ENCODE measurements around the gene FAM200C. TPM values are rescaled to one million over a fixed set of nuclear protein-coding genes. Genes with fewer than 3 reads are reported as not detected.

The FAM200C gene
- total RNA-seq, 2 experiments from 2014 or later: 2.7 to 3.7 TPM

GRCh38 chr5:160357394-160357793 is 42.5 kb downstream of the FAM200C start:
- intact Hi-C loops (cut with micrococcal nuclease; ENCODE audit: unreplicated experiment): no loop called here
- DNase-seq (ENCODE audit: low spot score): no peak
- CTCF ChIA-PET (ENCODE audit: unreplicated experiment): no interaction called here
- H2AFZ ChIP-seq (ENCODE audit: low read length): no peak overlapping the region
- H3K27ac ChIP-seq (ENCODE audit: low read depth, low read length, poor library complexity, severe bottlenecking): no peak overlapping the region
- H3K4me2 ChIP-seq (ENCODE audit: low read length): no peak overlapping the region
- no peak overlapping the region for H3K4me3 ChIP-seq (ENCODE audit: low read depth, low read length, poor library complexity, severe bottlenecking)
- TF ChIP-seq EZH2phosphoT487 (IDR thresholded peaks at IDR 0.05; ENCODE audit: borderline replicate concordance, low read depth, low read length): no peak
- TF ChIP-seq, protein P1, sequence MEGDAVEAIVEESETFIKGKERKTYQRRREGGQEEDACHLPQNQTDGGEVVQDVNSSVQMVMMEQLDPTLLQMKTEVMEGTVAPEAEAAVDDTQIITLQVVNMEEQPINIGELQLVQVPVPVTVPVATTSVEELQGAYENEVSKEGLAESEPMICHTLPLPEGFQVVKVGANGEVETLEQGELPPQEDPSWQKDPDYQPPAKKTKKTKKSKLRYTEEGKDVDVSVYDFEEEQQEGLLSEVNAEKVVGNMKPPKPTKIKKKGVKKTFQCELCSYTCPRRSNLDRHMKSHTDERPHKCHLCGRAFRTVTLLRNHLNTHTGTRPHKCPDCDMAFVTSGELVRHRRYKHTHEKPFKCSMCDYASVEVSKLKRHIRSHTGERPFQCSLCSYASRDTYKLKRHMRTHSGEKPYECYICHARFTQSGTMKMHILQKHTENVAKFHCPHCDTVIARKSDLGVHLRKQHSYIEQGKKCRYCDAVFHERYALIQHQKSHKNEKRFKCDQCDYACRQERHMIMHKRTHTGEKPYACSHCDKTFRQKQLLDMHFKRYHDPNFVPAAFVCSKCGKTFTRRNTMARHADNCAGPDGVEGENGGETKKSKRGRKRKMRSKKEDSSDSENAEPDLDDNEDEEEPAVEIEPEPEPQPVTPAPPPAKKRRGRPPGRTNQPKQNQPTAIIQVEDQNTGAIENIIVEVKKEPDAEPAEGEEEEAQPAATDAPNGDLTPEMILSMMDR (conservative IDR thresholded peaks at IDR 0.05; ENCODE audit: low read length): no peak
- POLR2A ChIA-PET: interaction anchor here (0.6 kb wide), 2 partner anchors 51 to 91 kb away, joined by 3 to 4 read pairs; no protein-coding TSS in a partner anchor
- no TSS peak for BruUV-seq (replicated peaks)
- no peaks in the 10 kb centered on the region for H3K9me2 ChIP-seq (ENCODE audit: insufficient read depth, low read length)
- no peaks in the 10 kb centered on the region for H3K4me1 ChIP-seq (ENCODE audit: insufficient read depth, low read length, poor library complexity, severe bottlenecking)
- no peaks in the 10 kb centered on the region for H3K79me2 ChIP-seq (ENCODE audit: insufficient read depth, low read depth, low read length)
- no peaks in the 10 kb centered on the region for H3K36me3 ChIP-seq (ENCODE audit: insufficient read depth, low read length)
- H3K9me3 ChIP-seq (ENCODE audit: low read length): no peaks in the 10 kb centered on the region
- H4K20me1 ChIP-seq (ENCODE audit: insufficient read depth, low read length): no peaks in the 10 kb centered on the region

GRCh38 chr5:160356550-160357347 is 43.1 kb downstream of the FAM200C start:
- Histone ChIP-seq H3K4me3 (ENCODE audit: low read depth, low read length, poor library complexity, severe bottlenecking) (no peak overlapping the region), H3K9me2 (ENCODE audit: insufficient read depth, low read length) (no peaks in the 10 kb centered on the region), H3K79me2 (ENCODE audit: insufficient read depth, low read depth, low read length) (no peaks in the 10 kb centered on the region), H3K9me3 (ENCODE audit: low read length) (no peaks in the 10 kb centered on the region), H4K20me1 (ENCODE audit: insufficient read depth, low read length) (no peaks in the 10 kb centered on the region), H2AFZ (ENCODE audit: low read length) (no peak overlapping the region), H3K27ac (ENCODE audit: low read depth, low read length, poor library complexity, severe bottlenecking) (no peak overlapping the region), H3K4me2 (ENCODE audit: low read length) (no peak overlapping the region), H3K4me1 (ENCODE audit: insufficient read depth, low read length, poor library complexity, severe bottlenecking) (no peaks in the 10 kb centered on the region), H3K36me3 (ENCODE audit: insufficient read depth, low read length) (no peaks in the 10 kb centered on the region)
- ChIA-PET CTCF (ENCODE audit: unreplicated experiment) (no interaction called here), POLR2A (interaction anchor here (0.6 kb wide), 3 partner anchors 29 to 1544 kb away, joined by 3 to 6 read pairs (median 4); no protein-coding TSS in a partner anchor)
- BruUV-seq (replicated peaks): no TSS peak
- no peak for DNase-seq (ENCODE audit: low spot score)
- intact Hi-C loops (cut with micrococcal nuclease; ENCODE audit: unreplicated experiment): no loop called here
- no peak for TF ChIP-seq EZH2phosphoT487 (IDR thresholded peaks at IDR 0.05; ENCODE audit: borderline replicate concordance, low read depth, low read length)
- TF ChIP-seq, protein P1 (conservative IDR thresholded peaks at IDR 0.05; ENCODE audit: low read length): no peak

DNA sequence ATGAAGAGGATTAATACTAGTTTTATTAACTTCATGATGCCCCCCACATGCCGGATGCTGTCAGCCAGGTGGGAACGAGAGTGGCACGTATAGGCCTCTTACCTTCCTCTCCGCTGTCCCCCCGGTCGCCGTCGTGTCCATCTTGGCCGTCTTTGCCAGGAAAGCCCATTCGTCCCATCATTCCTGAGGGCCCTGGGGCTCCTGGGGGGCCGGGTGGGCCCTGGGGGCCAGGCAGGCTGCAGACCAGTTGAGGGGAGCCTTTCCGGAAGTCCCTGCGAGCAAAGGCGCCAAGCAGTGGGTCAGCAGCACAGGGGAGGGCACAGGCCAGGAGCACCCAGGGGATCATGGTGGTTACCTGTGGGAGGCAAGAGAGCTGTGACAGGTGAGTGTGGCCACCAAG is 45.2 kb downstream of the FAM200C start:
- no TSS peak for BruUV-seq (replicated peaks)
- ChIA-PET POLR2A (no interaction called here), CTCF (ENCODE audit: unreplicated experiment) (no interaction called here)
- intact Hi-C loops (cut with micrococcal nuclease; ENCODE audit: unreplicated experiment): no loop called here
- no peaks in the 10 kb centered on the region for H3K4me1 ChIP-seq (ENCODE audit: insufficient read depth, low read length, poor library complexity, severe bottlenecking)
- no peaks in the 10 kb centered on the region for H3K9me3 ChIP-seq (ENCODE audit: low read length)
- H3K9me2 ChIP-seq (ENCODE audit: insufficient read depth, low read length): no peaks in the 10 kb centered on the region
- TF ChIP-seq, protein P1 (conservative IDR thresholded peaks at IDR 0.05; ENCODE audit: low read length): no peak
- no peak for TF ChIP-seq EZH2phosphoT487 (IDR thresholded peaks at IDR 0.05; ENCODE audit: borderline replicate concordance, low read depth, low read length)
- no peaks in the 10 kb centered on the region for H3K36me3 ChIP-seq (ENCODE audit: insufficient read depth, low read length)
- H3K79me2 ChIP-seq (ENCODE audit: insufficient read depth, low read depth, low read length): no peaks in the 10 kb centered on the region
- no peak overlapping the region for H3K27ac ChIP-seq (ENCODE audit: low read depth, low read length, poor library complexity, severe bottlenecking)
- H3K4me3 ChIP-seq (ENCODE audit: low read depth, low read length, poor library complexity, severe bottlenecking): no peak overlapping the region
- no peak for DNase-seq (ENCODE audit: low spot score)
- H2AFZ ChIP-seq (ENCODE audit: low read length): no peak overlapping the region
- H3K4me2 ChIP-seq (ENCODE audit: low read length): no peak overlapping the region
- no peaks in the 10 kb centered on the region for H4K20me1 ChIP-seq (ENCODE audit: insufficient read depth, low read length)
